CD4-positive, alpha-beta T cell treated with Interleukin-10 for 1 hour (primary cell): ENCODE measurements around the gene NLGN4Y.
"Not testable (repeated sequence)": the region's sequence is repeated elsewhere in the genome, so short reads cannot be mapped to it uniquely, and the experiment has no call there.

Source experiments
- DNase-seq: peaks from one replicate; pipeline ENCODE4 v3.0.0-alpha.2; 2020

NLGN4Y gene

GRCh38 chrY:14860448-14860847 is 336.1 kb downstream of the NLGN4Y start:
- DNase-seq, result no peak

- DNase-seq, result not testable (repeated sequence)
Measured at GRCh38 chrY:14861033-14861432, 336.7 kb downstream of the NLGN4Y start.

GRCh38 chrY:14871971-14872370 is 347.6 kb downstream of the NLGN4Y start:
- no peak for DNase-seq
